VCaP (cell line): ENCODE results near the gene ACOX2.

ENCODE experiments used
- H3K27ac ChIP-seq: fragments of 450-650 bp; 2 replicates; pipeline ENCODE4 v1.5.1; 2017
- TF ChIP-seq, protein P1 (sequence below): fragments of 450-650 bp; conservative IDR thresholded peaks from 2 replicates; pipeline ENCODE4 v1.5.1; 2017; ENCODE audit warnings: mild to moderate bottlenecking, moderate library complexity

ACOX2 gene

DNA sequence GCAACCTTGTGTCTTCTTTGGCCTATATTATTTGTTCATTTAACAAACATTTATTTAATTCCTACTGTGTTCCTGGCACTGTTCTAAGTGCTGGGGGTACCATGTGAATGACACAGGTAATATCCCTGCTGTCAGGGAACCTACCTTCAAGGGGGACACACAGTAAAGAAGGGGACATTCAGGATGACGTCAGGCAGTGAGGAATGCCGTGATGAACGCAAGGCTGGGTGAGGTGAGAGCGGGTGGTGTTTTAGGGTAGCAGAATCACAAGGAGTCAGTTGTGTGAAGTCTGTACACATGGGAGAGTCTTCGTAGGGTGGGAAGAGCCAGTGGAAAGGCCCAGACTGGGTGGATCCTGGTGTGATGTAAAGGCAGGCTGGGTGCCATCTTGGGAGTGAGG, 41.9 kb upstream of the ACOX2 start:
- H3K27ac ChIP-seq = peak overlapping the region; percentile 71; the same call in 1 of the 2 replicates
- TF ChIP-seq, protein P1, sequence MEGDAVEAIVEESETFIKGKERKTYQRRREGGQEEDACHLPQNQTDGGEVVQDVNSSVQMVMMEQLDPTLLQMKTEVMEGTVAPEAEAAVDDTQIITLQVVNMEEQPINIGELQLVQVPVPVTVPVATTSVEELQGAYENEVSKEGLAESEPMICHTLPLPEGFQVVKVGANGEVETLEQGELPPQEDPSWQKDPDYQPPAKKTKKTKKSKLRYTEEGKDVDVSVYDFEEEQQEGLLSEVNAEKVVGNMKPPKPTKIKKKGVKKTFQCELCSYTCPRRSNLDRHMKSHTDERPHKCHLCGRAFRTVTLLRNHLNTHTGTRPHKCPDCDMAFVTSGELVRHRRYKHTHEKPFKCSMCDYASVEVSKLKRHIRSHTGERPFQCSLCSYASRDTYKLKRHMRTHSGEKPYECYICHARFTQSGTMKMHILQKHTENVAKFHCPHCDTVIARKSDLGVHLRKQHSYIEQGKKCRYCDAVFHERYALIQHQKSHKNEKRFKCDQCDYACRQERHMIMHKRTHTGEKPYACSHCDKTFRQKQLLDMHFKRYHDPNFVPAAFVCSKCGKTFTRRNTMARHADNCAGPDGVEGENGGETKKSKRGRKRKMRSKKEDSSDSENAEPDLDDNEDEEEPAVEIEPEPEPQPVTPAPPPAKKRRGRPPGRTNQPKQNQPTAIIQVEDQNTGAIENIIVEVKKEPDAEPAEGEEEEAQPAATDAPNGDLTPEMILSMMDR = no peak

DNA sequence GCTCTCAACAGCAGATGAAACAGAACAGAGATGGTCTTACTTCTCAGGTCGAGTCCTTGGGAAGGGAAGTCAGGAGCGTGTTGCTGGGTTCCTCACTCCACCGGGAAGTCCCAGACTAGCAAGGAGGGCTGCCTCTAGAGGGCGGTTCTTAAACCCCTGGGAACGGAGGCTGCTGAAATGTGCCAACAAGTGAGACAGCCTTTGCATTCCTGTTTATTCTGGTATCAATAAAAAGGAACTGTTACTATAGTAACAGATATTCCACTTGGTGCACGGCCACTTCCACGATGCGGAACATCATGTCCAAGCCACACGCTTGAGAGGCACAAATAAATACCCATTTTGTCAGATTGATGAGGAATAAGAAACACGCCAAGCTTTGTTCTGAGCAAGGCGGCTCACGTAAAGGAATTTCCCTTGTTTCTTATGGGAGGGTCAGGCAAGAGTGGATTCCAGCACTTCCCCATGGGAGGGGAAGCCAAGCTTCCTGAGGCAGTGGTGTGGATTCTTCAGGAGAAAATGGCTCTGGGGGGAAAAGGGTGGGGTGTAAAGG, 40.4 kb upstream of the ACOX2 start, which contains the start of gene FAM107A:
TSS of gene FAM107A (minus strand) at position 123 of the 553 bp plus-strand sequence. CDS start 7,531 bp downstream, outside the sequence.
- H3K27ac ChIP-seq = peak within 1 kb of the TSS; percentile 71
- TF ChIP-seq, protein P1 = peak; percentile 65

- H3K27ac ChIP-seq = peak overlapping the region; percentile 71
- TF ChIP-seq, protein P1 = no peak
Observed at GRCh38 chr3:58576716-58577115, 39.7 kb upstream of the ACOX2 start.

- peak overlapping the region; percentile 71 for H3K27ac ChIP-seq
- TF ChIP-seq, protein P1 = no peak
Observed at GRCh38 chr3:58575971-58576652, 39.1 kb upstream of the ACOX2 start.

DNA sequence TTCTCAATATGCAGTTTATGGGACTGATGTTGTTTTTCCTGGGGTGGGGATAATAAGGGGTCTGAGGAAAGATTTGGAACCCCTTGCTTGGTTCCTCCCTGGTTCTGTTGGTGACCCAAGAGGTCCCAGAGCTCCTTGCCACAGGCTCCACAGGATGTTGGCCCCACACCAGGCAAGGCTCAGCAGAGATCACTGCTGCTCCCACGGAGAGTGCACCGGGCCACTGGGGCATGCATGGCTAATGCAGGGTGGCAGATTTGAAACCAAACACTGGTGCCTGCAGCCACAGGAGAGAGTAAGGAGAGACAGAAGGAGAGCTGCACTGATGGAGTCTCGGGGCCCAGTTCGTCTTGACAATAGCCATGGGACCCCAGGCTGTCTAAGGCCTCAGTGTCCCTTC, 37.7 kb upstream of the ACOX2 start:
- TF ChIP-seq, protein P1 = no peak

GRCh38 chr3:58574106-58574505, 37.1 kb upstream of the ACOX2 start:
- TF ChIP-seq, protein P1 = no peak

More for the DNA sequence above, 37.7 kb upstream of the ACOX2 start:
- no peak overlapping the region for H3K27ac ChIP-seq

DNA sequence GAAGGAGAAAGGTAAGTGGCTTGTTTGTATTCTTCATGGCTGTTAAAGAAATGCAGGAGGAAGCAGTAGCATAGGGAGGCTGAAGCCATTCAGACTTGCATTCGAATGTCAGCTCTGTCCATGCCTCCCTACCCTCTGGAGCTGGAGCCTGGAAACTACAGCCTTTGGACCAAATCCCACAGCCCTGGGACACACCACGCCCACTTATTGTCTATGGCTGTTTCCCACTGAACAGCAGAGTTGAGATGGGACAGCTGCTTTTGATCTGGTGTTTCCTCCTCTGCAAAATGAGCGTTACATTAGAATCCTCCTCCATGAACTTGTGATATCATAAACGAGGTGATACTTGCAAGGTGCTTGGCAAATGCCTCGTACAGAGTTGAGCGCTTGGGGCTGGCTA, 36.6 kb upstream of the ACOX2 start:
- TF ChIP-seq, protein P1 = no peak

More at GRCh38 chr3:58574106-58574505, 37.1 kb upstream of the ACOX2 start:
- H3K27ac ChIP-seq = no peak overlapping the region

More for the DNA sequence above, 36.6 kb upstream of the ACOX2 start:
- no peak overlapping the region for H3K27ac ChIP-seq
